ENCODE results near the gene FGF14.
"Not testable (repeated sequence)": the region's sequence is repeated elsewhere in the genome, so short reads cannot be mapped to it uniquely, and the experiment has no call there.

FGF14 gene

GRCh38 chr13:102187313-102187712 lies 214.5 kb downstream of the FGF14 start:
- DNase-seq = no peak

- DNase-seq = no peak
These were observed 216.4 kb downstream of the FGF14 start for GRCh38 chr13:102185375-102185984.

DNA sequence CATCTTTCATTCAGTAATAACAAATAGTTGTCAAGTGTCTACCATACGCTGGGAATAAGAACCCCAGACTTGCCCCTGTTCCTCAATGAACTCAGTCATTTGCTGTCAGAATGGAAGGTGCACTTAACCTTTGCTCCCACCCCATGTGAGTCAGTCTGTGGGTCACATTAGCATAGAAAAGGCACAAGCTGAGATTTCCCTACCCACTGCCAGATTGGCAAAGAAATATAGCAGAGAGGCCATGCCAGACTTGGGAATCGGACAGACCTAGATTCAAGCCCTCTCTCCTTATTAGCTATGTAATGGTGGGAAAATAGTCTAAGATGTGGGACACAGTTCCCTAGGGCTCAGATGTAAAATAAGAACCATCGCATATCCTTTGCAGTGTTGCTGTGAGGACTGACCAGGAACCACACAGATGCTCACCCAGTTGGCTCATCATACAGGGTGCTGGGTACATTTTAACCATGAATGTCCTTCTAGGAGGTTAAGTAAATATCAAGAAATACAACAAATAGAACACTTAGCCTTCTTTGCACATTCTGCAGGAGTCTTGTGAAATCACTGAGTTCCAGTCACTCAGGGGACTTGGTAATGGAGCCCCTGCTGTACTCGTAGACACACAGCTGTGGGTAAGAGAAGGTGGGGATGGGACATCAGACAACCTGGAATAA lies 218.2 kb downstream of the FGF14 start:
- no peak for DNase-seq

DNA sequence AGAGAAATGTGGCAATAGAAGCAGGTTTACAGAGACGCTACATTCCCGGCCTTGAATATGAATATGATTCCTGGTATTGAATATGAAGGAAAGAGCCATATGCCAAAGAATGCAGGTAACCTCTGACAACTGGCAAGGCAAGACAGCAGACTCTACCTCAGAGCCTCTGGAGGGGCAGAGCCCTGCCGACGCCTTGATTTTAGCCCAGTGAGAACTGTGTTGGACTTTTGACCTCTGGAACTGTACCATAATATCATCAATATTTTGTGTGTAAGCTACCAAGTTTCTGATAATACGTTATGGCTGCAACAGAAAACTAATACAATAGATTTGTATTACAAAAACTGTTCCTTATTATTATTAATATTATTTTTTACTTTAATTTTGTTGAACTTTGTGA lies 219.7 kb downstream of the FGF14 start:
- no peak for DNase-seq

DNA sequence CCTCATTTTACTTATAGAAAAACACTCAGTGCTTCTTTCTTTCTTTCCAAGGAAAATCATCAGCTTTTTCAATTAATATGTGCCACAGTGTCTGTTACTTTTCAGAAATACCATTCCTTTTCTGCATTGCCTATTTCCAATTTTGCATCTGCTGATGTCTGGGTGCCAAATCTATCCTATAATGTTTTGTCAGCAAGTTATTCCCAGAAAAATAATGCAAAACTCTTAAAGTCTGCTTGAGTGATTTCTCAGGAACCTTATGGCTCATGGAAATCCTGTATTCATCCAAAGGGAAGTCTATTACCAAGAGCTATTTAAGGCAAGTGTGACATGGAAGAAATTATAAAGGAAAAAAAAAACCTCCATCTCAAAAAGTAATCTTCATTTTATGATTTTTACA lies 224.4 kb downstream of the FGF14 start:
- no peak for DNase-seq

- no peak for DNase-seq
These were observed 225.0 kb downstream of the FGF14 start for GRCh38 chr13:102176846-102177245.

DNA sequence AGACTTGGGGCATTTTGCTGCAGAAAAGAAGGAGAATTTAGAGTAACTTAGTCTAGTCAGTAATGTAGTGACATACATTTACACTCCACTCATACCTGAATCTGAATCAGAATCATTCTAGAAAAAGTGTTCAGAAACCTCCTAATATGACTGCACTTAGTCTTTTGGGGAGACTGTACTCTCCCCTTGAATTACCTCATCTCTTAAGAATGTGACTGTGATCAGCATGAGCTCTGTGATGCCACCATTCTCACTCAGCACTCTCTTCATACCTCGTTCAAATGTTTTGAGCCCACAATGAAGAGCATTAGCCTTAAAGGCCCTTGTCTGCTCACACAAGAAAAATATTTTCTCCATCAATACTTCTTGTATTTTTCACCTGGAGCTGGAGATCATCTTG lies 229.4 kb downstream of the FGF14 start:
- DNase-seq = no peak

- DNase-seq = no peak
These were observed 231.5 kb downstream of the FGF14 start for GRCh38 chr13:102170305-102170704.

DNA sequence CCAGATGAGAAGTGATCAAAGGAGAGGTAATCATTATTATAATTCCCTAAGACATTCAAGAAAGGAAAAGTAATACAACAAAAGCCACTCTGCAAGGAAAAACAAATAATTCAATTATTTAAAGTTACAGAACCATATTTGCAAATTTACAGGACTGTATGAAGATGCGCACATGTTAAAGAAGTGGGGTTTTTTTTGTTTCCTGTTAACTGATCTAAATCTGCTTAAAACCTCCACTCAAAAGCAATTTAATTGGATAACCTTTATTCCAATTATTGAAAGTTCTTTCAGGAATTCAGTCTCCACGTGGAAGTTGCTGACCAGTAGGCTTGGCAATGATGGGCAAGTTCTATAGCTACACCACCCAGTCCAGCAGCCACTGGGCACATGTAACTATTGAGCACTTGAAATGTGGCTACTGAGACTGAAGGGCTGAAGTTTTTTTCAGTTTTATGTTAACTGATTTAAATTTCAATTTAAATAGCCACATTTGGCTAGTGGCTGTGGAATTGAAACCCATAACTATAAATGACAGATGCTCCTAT lies 232.3 kb downstream of the FGF14 start:
- no peak for DNase-seq

DNA sequence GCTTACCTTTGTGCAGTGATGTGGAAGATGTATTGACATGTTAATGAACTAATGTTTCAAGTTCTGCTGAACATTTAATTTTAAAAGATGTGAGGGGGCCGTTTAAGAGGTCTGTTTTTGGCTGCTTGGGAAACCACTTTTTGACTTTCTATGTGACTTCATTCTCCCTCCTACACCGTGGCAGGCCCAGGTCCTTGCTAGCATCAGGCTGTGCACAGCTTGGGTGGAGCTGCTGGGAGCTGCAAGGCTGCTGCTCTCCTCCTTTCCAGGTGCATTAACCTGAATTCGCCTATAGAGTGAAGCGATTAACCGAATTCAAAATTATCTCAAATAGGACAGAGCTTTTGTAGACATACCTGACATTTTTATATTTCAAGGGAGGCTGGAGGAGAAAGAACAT lies 249.1 kb downstream of the FGF14 start:
- DNase-seq = no peak

- no peak for DNase-seq
These were observed 254.5 kb downstream of the FGF14 start for GRCh38 chr13:102147353-102147752.

DNA sequence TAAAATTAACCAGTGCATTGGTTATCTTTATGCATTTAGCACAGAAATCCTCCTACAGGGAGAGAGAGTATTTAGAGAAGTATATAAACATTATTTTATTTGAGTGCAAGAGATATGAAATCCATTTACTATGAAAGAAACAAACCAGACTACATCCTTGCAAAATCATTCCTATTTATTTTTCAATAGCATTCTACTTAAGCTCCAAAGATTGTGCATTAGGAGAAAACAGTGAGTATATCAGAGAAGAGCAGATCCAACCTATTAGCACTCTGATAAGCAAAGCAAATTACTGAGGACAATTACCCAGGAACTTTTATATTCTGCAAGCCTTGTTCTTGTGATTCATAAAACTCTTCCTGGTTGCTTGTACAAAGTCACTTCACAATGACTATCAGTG lies 256.1 kb downstream of the FGF14 start:
- DNase-seq = no peak

DNA sequence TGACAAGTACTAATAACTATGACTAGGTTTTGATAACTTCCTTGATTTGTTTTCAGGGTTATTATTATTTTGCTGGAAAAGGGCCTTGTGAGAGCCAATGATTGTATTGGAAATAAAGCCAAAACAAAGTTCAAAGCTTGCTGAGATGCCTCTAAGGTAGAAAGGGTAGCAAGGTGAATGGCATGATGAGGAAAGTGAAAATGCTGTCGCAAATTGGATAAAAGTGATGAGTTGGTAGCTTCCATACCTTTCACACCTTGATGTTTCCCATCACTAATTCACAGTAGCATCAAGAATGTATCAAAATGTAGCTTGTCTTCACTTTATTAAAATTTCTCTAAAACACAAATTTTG lies 259.4 kb downstream of the FGF14 start:
- no peak for DNase-seq

DNA sequence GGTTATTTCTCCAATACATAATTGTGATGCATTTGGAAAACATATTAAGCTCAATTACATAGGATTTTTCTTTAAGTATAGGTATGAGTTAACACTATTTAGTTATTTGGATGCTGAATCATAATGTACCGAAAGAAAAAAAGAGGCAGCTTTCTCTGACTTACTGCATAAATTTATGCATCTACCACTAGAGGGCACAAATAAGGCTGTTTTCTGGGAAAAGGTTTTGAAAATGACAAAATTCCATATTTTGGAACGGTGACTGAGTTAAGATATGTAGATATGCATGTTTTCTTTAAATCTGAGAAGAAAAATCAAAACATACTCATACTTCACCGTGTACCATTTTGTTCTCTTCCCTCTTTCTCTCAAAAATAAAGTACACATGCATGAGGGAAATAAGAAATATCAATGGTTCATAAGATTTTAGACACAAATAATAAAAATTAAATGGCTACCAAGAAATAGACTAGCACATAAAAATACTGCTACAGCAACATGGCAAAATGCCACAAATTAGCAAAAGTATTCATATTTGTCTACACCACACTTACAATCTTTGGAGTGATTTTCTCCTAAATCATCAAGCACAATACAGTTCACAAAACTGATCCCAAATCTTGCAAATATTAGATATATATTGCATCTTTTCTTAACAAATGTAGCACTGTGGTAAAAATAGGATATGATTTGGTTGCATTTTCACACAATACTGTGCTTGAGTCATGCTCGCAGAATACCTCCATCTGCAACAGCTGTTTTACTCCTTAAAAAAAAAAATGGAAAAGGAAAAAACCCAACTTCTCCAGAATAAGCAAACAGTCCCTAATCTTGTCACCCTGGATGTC lies 260.0 kb downstream of the FGF14 start:
- DNase-seq = no peak

DNA sequence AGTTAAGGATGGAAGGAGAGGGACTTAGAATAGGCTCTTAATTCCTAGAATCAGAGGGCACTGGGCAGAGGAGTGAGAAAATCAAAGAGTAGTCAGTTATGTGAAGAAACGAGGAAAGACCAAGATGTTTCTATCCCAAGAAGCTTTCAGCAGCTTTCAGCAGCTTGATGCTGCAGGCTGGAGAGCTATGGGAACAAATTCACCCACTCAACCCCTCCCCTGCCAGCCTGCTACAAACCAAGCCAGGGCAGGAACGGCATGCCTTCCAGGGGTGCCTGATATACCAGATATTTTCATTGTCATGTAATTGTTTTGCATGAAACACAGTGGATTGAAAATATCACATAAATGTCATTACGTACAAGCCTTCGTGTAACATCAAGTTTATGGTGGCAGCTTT lies 262.2 kb downstream of the FGF14 start:
- DNase-seq = no peak

DNA sequence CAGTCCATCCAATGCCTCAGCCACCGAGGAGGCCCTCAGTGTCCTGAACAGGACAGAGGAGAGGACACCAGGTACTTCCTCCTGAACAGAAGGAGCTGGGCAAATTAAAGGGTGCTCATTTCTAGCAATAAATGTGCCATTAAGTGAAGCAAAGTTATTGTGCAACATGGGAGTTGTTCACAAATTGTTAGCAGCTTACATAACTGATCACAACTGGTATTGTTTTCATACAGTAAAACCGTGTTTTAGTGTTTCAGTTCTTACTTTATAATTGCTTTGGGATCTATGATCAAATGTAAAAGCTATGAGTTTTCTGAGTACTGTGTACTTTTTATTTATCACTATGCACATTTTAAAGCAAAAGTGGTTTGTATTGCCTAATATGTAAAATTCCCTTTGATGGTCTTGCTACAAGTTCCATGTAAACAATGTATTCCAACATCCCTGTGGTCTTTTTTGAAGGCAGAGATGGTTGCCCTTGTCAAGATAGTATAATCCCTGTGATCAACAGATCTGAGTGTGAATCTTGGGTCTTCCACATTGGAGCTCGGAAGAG lies 263.1 kb downstream of the FGF14 start:
- no peak for DNase-seq

GRCh38 chr13:102137904-102138303 lies 263.9 kb downstream of the FGF14 start:
- DNase-seq = not testable (repeated sequence)

DNA sequence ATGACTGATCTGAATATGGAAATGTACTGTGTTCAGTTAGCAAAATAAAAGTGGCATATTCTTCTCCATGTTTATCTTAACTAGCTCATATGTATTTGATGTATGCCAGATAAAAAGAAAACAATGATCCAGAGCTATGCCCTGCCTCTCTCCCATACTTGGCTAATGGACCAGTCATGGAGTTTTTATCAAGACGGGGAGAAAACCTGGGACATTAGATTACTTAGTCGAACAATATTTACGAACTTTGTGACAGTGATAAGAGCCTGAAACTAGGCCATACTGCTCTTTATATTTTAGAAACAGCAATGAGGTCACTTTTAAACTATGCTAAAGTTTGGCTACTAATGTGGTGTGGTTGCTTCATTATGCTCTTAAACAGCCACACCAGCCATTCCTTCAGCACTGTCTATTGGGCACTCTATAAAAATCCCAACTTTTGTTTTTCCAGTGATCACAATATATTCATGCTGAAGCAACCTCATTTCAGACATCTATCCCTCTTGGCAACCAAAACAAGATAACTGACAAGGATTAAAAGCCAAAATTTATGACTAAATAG lies 265.0 kb downstream of the FGF14 start:
- no peak for DNase-seq

GRCh38 chr13:102132777-102133295 lies 269.0 kb downstream of the FGF14 start:
- no peak for DNase-seq

- DNase-seq = no peak
These were observed 270.6 kb downstream of the FGF14 start for GRCh38 chr13:102131246-102131645.

DNA sequence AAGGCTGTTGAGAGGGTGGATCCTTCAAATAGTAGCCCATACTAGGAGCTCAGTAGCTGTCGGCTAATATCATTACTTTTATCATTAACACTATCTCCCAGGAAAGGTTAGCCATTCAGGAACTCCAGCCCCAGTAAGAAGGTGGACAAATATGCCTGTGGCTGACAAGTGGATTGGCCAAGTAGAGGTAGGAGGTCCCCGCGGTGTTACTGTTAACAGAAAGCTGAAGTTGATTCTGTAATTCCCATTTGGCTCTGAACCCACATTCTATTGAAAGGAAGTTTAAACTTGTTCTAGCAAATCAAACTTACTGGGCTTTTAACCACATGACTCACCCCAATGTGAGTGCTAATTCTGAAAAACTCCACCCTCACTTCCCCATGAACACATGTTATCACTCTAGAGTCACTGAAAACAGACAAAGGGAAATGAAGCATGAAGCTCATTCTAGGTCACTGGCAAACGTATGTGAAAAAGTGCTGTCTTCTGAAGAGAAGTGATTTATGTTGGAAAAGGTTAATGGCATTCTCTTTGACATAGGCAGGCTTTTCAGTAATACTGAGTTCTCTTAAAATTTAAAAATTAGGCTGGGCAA lies 273.5 kb downstream of the FGF14 start:
- no peak for DNase-seq

- DNase-seq = no peak
These were observed 274.7 kb downstream of the FGF14 start for GRCh38 chr13:102127153-102127552.

GRCh38 chr13:102122147-102122546 lies 279.7 kb downstream of the FGF14 start:
- DNase-seq = no peak
